Transverse colon (tissue), 4 donors: ENCODE data around the gene DNAH5. TPM values are rescaled to one million over a fixed set of nuclear protein-coding genes. Genes with fewer than 3 reads are reported as not detected.

Experiments
- DNase-seq: peaks from one replicate; pipeline ENCODE4 v3.0.0-alpha.2; 2019
- H3K27ac ChIP-seq, 4 donors: fragments of 200-600 bp; sonication (generic); 2 replicates each; pipeline ENCODE4 v1.5.1; 2016 to 2018; ENCODE audit warnings: inconsistent platforms in 4 of 4
- H3K27me3 ChIP-seq: fragments of 200-600 bp; sonication (generic); 2 replicates; pipeline ENCODE4 v1.5.1; 2017; ENCODE audit warnings: inconsistent platforms
- H3K36me3 ChIP-seq, 4 donors: fragments of 200-600 bp; sonication (generic); 2 replicates each; pipeline ENCODE4 v1.5.1; 2017 to 2019; ENCODE audit warnings: inconsistent platforms in 4 of 4
- H3K4me1 ChIP-seq, 4 donors: fragments of 200-600 bp; sonication (generic); 2 replicates each; pipeline ENCODE4 v1.5.1; 2017 to 2020; ENCODE audit warnings: inconsistent platforms in 4 of 4
- H3K4me3 ChIP-seq, 4 donors: fragments of 200-600 bp; sonication (generic); 1 replicate in 1 of 4; 2 replicates in 3 of 4; pipeline versions ENCODE4 v1.5.1 to v1.6.1; 2017 to 2019; ENCODE audit warnings: inconsistent platforms in 4 of 4
- H3K9me3 ChIP-seq, 2 donors: fragments of 200-600 bp; sonication (generic); 2 replicates each; pipeline ENCODE4 v1.5.1; 2017 to 2019; ENCODE audit warnings: inconsistent platforms in 2 of 2
- CTCF ChIP-seq, 5 experiments: fragments of 200-600 bp in 3 of 5; fragments of 450-650 bp in 2 of 5; sonication (generic) in 3 of 5; IDR thresholded peaks; 1 replicate in 2 of 5; 2 replicates in 3 of 5; pipeline ENCODE4 v1.5.1; 2016 to 2017; ENCODE audit warnings: antibody characterized with exemption in 5 of 5, inconsistent platforms in 3 of 5, mild to moderate bottlenecking in 2 of 5, moderate library complexity in 1 of 5
- EP300 ChIP-seq: sonication (generic); formaldehyde crosslinking; IDR thresholded peaks from one replicate; pipeline ENCODE4 v1.6.1; 2017; ENCODE audit warnings: antibody characterized with exemption, low read depth
- POLR2A ChIP-seq: fragments of 450-650 bp; IDR thresholded peaks from one replicate; pipeline ENCODE4 v1.6.1; 2016; ENCODE audit warnings: antibody characterized with exemption, mild to moderate bottlenecking, moderate library complexity
- POLR2AphosphoS5 ChIP-seq, 3 donors: sonication (generic); formaldehyde crosslinking; IDR thresholded peaks; one replicate each; pipeline ENCODE4 v1.6.1; 2016; ENCODE audit warnings: antibody characterized with exemption in 3 of 3
- WGBS, 2 donors: methylation state at CpG; one replicate each; pipeline ENCODE4 v1.1.5; 2018; ENCODE audit warnings: low coverage in 1 of 2; 5-methylcytosine and 5-hydroxymethylcytosine counted together
- in situ Hi-C, 4 donors: fragments of 200-750 bp; cut with MboI; loops; one replicate each; pipeline versions ENCODE4 v1.15.0 to v1.15.1; 2017; ENCODE audit warnings: low sequenced_read_pairs in 3 of 4, low pct_ligation_motif_present in 1 of 4, low pct_unique_long_range_greater_than_20kb in 1 of 4
- intact Hi-C: fragments of 100-400 bp; cut with DNase I; formaldehyde crosslinking; loops from one replicate; pipeline ENCODE4 v1.15.1; 2023; ENCODE audit warnings: low total_unique reads
- total RNA-seq, 4 donors: library from RNA; depleted of rRNA; stranded (reverse); fragments of >200 nt; gene quantifications; one replicate each; pipeline ENCODE4 v1.1.0, GENCODE V29; 2016

DNAH5 gene
- total RNA-seq, 4 donors from 2014 or later = 0.20 to 1.5 (median 0.53) TPM

DNA sequence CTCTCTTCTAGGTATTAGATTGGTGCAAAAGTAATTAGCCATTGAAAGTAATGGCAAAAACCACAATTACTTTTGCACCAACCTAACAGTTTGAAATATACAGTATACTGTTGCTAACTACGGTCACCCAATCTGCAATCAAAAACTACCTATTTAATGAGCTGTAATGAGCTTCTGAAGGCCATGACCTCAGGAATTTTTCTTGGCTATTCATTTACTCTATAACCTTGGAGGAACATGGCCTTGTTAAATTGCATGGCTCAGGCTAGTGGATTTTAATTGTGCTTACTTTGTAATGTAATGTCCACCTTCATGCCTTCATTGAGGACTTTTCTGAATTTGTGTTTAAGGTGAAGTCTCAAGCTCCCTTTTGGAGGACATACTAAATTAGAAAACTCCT lies 24.7 kb downstream of the DNAH5 start:
- TF ChIP-seq EP300 = no peak
- TF ChIP-seq POLR2AphosphoS5 (IDR thresholded peaks at IDR 0.05) = no peak
- no peak for TF ChIP-seq POLR2A
- no peak for TF ChIP-seq CTCF (IDR thresholded peaks at IDR 0.05)
- no peaks in the 10 kb centered on the region for H3K36me3 ChIP-seq
- H3K4me1 ChIP-seq = no peaks in the 10 kb centered on the region
- intact Hi-C loops = no loop called here
- H3K9me3 ChIP-seq = no peaks in the 10 kb centered on the region
- in situ Hi-C loops = no loop called here
- no peak for DNase-seq
- no peak overlapping the region for H3K4me3 ChIP-seq
- no peaks in the 10 kb centered on the region for H3K27me3 ChIP-seq
- no peak overlapping the region for H3K27ac ChIP-seq
- 77 to 100% methylated on average over 1 of the region's 1 CpG for WGBS, 2 donors

- in situ Hi-C loops = no loop called here
- no peaks in the 10 kb centered on the region for H3K27me3 ChIP-seq
- no peaks in the 10 kb centered on the region for H3K4me1 ChIP-seq
- DNase-seq = no peak
- no peaks in the 10 kb centered on the region for H3K9me3 ChIP-seq
- 77 to 85% methylated on average over 15 of the region's 15 CpGs for WGBS, 2 donors
- no peak for TF ChIP-seq CTCF (IDR thresholded peaks at IDR 0.05)
- no peak for TF ChIP-seq POLR2A
- TF ChIP-seq EP300 = no peak
- TF ChIP-seq POLR2AphosphoS5 (IDR thresholded peaks at IDR 0.05) = no peak
- no peak overlapping the region for H3K27ac ChIP-seq
- intact Hi-C loops = no loop called here
- H3K36me3 ChIP-seq = no peaks in the 10 kb centered on the region
- H3K4me3 ChIP-seq = no peak overlapping the region
These were observed 25.4 kb downstream of the DNAH5 start for GRCh38 chr5:13919087-13919486.

GRCh38 chr5:13917061-13917460 lies 27.4 kb downstream of the DNAH5 start:
- no peaks in the 10 kb centered on the region for H3K36me3 ChIP-seq
- no peak overlapping the region for H3K27ac ChIP-seq
- WGBS, 2 donors = 79 to 83% methylated on average over 5 of the region's 5 CpGs
- H3K4me3 ChIP-seq = no peak overlapping the region
- no peaks in the 10 kb centered on the region for H3K27me3 ChIP-seq
- H3K4me1 ChIP-seq = no peaks in the 10 kb centered on the region
- in situ Hi-C loops (no loop called here), intact Hi-C loops (no loop called here)
- DNase-seq = no peak
- H3K9me3 ChIP-seq = no peaks in the 10 kb centered on the region
- no peak for TF ChIP-seq EP300
- TF ChIP-seq POLR2A = no peak
- TF ChIP-seq CTCF (IDR thresholded peaks at IDR 0.05) = no peak
- TF ChIP-seq POLR2AphosphoS5 (IDR thresholded peaks at IDR 0.05) = no peak

DNA sequence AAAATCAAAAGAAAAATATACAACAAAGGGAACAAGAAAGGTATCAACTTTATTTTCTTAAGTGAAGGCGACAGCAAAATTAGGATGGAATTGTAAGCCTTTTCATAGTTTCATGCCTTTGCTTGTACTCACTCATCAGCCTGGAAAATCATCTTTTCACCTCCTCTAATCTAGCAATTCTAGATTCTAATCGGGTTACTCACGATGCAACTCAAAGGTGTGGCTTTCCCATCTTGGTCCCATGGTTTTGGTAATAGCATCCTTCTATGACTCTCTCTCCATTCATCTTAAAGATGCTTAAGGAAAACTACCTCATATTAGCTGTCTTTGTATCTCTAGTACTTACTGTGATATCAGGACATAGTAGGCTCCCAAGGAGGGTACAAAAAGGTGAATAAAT lies 30.5 kb downstream of the DNAH5 start:
- Histone ChIP-seq H3K27me3 (no peaks in the 10 kb centered on the region), H3K9me3 (no peaks in the 10 kb centered on the region), H3K4me3 (no peak overlapping the region), H3K36me3 (no peaks in the 10 kb centered on the region), H3K4me1 (no peaks in the 10 kb centered on the region), H3K27ac (no peak overlapping the region)
- no peak for DNase-seq
- no peak for TF ChIP-seq CTCF (IDR thresholded peaks at IDR 0.05)
- no peak for TF ChIP-seq POLR2AphosphoS5 (IDR thresholded peaks at IDR 0.05)
- no peak for TF ChIP-seq EP300
- in situ Hi-C loops = no loop called here
- 86 to 89% methylated on average over 3 of the region's 3 CpGs for WGBS, 2 donors
- intact Hi-C loops = no loop called here
